Measurements from ENCODE around the gene EGFR. TPM values are rescaled to one million over a fixed set of nuclear protein-coding genes. Genes with fewer than 3 reads are reported as not detected.
A peak's percentile ranks its signal among the peaks of the same experiment; 100 is the strongest.

Gene EGFR
- total RNA-seq, 4 donors from 2014 or later, result 45.5 to 61.1 (median 56.9) TPM

- TF ChIP-seq CTCF (IDR thresholded peaks at IDR 0.05), result no peak
- TF ChIP-seq POLR2A (IDR thresholded peaks at IDR 0.05), result no peak
- Histone ChIP-seq H3K27ac (peak overlapping the region; percentile 12 to 76 (median 68)), H3K27me3 (no peaks in the 10 kb centered on the region), H3K36me3 (no peaks in the 10 kb centered on the region), H3K4me1 (peaks cover 0 to 19% (median 0%) of the 10 kb centered on the region in 4 donors), H3K4me3 (no peak overlapping the region), H3K9me3 (no peaks in the 10 kb centered on the region)
- no peak for DNase-seq
These were observed 80.4 kb downstream of the EGFR start for GRCh38 chr7:55099066-55099820.

- no peaks in the 10 kb centered on the region for H3K27me3 ChIP-seq
- DNase-seq, result no peak
- H3K4me3 ChIP-seq, result no peak overlapping the region
- peaks cover 0 to 14% (median 0%) of the 10 kb centered on the region in 4 donors for H3K4me1 ChIP-seq
- no peaks in the 10 kb centered on the region for H3K9me3 ChIP-seq
- no peak for TF ChIP-seq POLR2A (IDR thresholded peaks at IDR 0.05)
- TF ChIP-seq CTCF (IDR thresholded peaks at IDR 0.05), result no peak
- peak overlapping the region; percentile 32 to 76 (median 68) for H3K27ac ChIP-seq
- H3K36me3 ChIP-seq, result no peaks in the 10 kb centered on the region
These were observed 81.2 kb downstream of the EGFR start for GRCh38 chr7:55099821-55100543.

GRCh38 chr7:55100544-55101327, 81.9 kb downstream of the EGFR start:
- H3K27ac ChIP-seq, result peak overlapping the region in 3 of 4 donors; percentile 60 to 76 (median 75)
- no peak overlapping the region for H3K4me3 ChIP-seq
- no peaks in the 10 kb centered on the region for H3K9me3 ChIP-seq
- peaks cover 0 to 8% (median 0%) of the 10 kb centered on the region in 4 donors for H3K4me1 ChIP-seq
- DNase-seq, result peak in 1 of 3 donors; percentile 72
- TF ChIP-seq POLR2A (IDR thresholded peaks at IDR 0.05), result no peak
- no peak for TF ChIP-seq CTCF (IDR thresholded peaks at IDR 0.05)
- H3K27me3 ChIP-seq, result no peaks in the 10 kb centered on the region
- no peaks in the 10 kb centered on the region for H3K36me3 ChIP-seq

GRCh38 chr7:55101359-55101758, 82.5 kb downstream of the EGFR start:
- no peak for TF ChIP-seq CTCF (IDR thresholded peaks at IDR 0.05)
- TF ChIP-seq POLR2A (IDR thresholded peaks at IDR 0.05), result no peak
- Histone ChIP-seq H3K4me1 (peaks cover 0 to 4% (median 0%) of the 10 kb centered on the region in 4 donors), H3K9me3 (no peaks in the 10 kb centered on the region), H3K36me3 (no peaks in the 10 kb centered on the region), H3K4me3 (no peak overlapping the region), H3K27me3 (no peaks in the 10 kb centered on the region), H3K27ac (peak overlapping the region in 2 of 4 donors; percentile 75 to 76)
- no peak for DNase-seq

GRCh38 chr7:55104123-55104522, 85.3 kb downstream of the EGFR start:
- no peak overlapping the region for H3K27ac ChIP-seq

More at GRCh38 chr7:55104123-55104522, 85.3 kb downstream of the EGFR start:
- Histone ChIP-seq H3K27me3 (no peaks in the 10 kb centered on the region), H3K4me3 (no peak overlapping the region), H3K4me1 (no peaks in the 10 kb centered on the region), H3K36me3 (no peaks in the 10 kb centered on the region), H3K9me3 (no peaks in the 10 kb centered on the region)
- no peak for DNase-seq
- no peak for TF ChIP-seq POLR2A (IDR thresholded peaks at IDR 0.05)
- TF ChIP-seq CTCF (IDR thresholded peaks at IDR 0.05), result no peak
